ENCODE measurements around the gene UCN. TPM values are rescaled to one million over a fixed set of nuclear protein-coding genes. Genes with fewer than 3 reads are reported as not detected.
"Not testable (repeated sequence)": the region's sequence is repeated elsewhere in the genome, so short reads cannot be mapped to it uniquely, and the experiment has no call there.

UCN gene
- total RNA-seq, 1 donor from 2014 or later: 1.2 TPM

DNA sequence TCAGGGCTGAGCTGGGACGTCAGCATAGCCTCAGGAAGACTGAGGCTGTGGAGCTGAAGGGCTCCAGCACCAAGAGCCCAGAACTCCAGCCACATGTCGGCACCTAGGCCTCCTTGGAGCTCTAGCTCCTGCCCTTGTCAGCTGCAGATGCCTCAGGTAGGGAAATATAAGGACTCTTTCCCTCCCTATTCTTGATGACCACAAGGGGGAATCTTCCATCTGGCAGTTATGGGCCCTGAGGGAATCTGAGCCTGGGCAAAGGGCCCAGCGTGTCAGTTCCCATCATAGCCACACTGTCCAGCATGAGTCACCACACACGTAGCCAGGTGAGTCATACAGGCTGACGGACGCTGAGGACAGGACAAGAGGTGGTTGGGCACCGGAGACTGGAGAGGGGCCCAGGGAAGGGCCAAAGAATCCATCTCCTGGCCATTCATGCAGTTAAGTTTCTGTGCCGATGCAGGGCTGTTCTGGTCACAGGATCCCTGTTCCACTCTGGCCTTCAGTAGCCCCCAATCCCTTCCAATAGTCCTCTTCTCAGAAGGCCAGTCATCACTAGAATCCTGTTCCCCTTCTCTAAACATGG, 12.8 kb upstream of the UCN start:
- Mint-ChIP-seq H3K9me3 (ENCODE audit: low read depth) (no peaks in the 10 kb centered on the region), H3K27me3 (ENCODE audit: low read depth) (no peaks in the 10 kb centered on the region), H3K4me3 (ENCODE audit: unreplicated experiment) (no peak overlapping the region), H3K36me3 (ENCODE audit: low read depth) (peaks cover 2% of the 10 kb centered on the region), H3K27ac (ENCODE audit: unreplicated experiment) (peak overlapping the region; percentile 93), H3K4me1 (ENCODE audit: low read depth) (peaks cover 33% of the 10 kb centered on the region)
- TF ChIP-seq, protein P1, sequence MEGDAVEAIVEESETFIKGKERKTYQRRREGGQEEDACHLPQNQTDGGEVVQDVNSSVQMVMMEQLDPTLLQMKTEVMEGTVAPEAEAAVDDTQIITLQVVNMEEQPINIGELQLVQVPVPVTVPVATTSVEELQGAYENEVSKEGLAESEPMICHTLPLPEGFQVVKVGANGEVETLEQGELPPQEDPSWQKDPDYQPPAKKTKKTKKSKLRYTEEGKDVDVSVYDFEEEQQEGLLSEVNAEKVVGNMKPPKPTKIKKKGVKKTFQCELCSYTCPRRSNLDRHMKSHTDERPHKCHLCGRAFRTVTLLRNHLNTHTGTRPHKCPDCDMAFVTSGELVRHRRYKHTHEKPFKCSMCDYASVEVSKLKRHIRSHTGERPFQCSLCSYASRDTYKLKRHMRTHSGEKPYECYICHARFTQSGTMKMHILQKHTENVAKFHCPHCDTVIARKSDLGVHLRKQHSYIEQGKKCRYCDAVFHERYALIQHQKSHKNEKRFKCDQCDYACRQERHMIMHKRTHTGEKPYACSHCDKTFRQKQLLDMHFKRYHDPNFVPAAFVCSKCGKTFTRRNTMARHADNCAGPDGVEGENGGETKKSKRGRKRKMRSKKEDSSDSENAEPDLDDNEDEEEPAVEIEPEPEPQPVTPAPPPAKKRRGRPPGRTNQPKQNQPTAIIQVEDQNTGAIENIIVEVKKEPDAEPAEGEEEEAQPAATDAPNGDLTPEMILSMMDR (IDR thresholded peaks at IDR 0.05): peak; percentile 76
- no peak for DNase-seq (ENCODE audit: low spot score)

DNA sequence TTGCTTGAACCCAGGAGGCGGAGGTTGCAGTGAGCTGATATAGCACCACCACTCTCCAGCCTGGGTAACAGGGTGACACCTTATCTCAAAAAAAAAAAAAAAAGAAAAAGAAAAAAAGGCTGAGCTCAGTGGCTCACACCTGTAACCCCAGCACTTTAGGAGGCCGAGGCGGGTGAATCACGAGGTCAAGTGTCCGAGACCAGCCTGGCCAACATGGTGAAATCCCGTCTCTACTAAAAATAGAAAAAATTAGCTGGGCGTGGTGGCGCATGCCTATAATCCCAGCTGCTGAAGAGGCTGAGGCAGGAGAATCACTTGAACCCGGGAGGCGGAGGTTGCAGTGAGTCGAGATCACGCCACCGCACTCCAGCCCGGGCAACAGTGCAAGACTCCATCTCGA, 11.6 kb upstream of the UCN start:
- not testable (repeated sequence) for H3K4me3 Mint-ChIP-seq (ENCODE audit: unreplicated experiment); DNase-seq (ENCODE audit: low spot score); H3K27ac Mint-ChIP-seq (ENCODE audit: unreplicated experiment); H3K36me3 Mint-ChIP-seq (ENCODE audit: low read depth); H3K27me3 Mint-ChIP-seq (ENCODE audit: low read depth); H3K9me3 Mint-ChIP-seq (ENCODE audit: low read depth)
- H3K4me1 Mint-ChIP-seq (ENCODE audit: low read depth): peaks cover 33% of the 10 kb centered on the region

DNA sequence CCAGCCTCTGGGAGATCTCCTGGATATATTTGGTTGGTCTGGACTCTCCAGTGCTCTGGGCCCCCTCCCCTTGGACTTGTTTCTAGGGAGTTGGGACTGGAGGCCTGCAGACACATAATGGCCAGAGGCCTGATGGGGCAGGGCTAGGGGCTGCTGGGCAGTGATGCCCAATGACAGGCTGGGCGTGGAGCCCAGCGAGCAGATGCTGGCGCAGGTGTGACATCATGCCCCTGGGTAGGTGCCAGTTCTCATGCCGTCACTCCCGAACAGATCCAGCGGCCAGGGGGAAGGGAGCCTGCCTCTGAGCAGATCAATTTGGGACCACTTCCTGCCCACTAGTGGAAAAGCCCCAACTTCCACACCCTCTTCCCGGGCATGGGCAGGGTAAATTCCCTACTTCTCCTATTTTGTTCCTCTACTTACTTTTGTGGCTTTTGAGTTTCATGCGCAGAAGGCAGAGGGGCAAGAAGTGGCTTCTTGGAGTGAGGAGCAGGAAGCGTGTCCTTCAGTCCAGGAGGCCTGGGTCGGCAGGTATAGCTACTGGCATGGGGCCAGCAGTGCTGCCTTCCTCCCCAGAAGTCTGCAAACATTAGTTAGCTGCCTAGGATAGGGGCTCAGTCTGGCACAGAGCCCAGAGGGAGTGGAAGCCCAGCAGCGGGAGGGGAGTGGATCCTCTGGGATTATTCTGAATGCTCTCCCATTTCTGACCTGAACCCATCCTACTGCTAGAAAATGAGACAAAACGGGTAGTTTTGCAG, 8.6 kb upstream of the UCN start:
- peaks cover 15% of the 10 kb centered on the region for H3K4me1 Mint-ChIP-seq (ENCODE audit: low read depth)
- no peaks in the 10 kb centered on the region for H3K9me3 Mint-ChIP-seq (ENCODE audit: low read depth)
- no peak overlapping the region for H3K4me3 Mint-ChIP-seq (ENCODE audit: unreplicated experiment)
- no peaks in the 10 kb centered on the region for H3K27me3 Mint-ChIP-seq (ENCODE audit: low read depth)
- no peak overlapping the region for H3K27ac Mint-ChIP-seq (ENCODE audit: unreplicated experiment)
- TF ChIP-seq, protein P1 (IDR thresholded peaks at IDR 0.05): no peak
- H3K36me3 Mint-ChIP-seq (ENCODE audit: low read depth): peaks cover 2% of the 10 kb centered on the region
- no peak for DNase-seq (ENCODE audit: low spot score)

DNA sequence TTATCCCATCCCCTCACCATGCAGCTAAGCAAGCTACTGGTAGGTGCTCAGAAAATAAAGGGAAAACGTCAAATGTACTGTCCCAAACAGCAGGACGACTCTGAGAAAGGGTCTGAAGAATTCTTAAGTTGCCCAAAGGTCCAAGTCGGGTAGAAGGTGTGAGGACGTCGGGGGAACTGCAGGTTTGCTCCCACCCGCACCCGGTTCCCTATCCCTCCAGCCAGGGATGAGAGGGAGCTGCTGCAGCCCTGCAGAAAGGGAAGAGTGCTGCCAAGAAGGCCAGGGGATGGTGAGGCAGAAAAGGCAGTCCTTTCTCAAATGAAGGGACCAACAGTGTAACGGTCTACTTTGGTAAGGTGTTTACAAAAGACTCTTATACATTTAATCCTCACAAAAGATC, 6.9 kb upstream of the UCN start:
- no peak for DNase-seq (ENCODE audit: low spot score)
- TF ChIP-seq, protein P1 (IDR thresholded peaks at IDR 0.05): no peak
- Mint-ChIP-seq H3K27me3 (ENCODE audit: low read depth) (no peaks in the 10 kb centered on the region), H3K4me1 (ENCODE audit: low read depth) (no peaks in the 10 kb centered on the region), H3K27ac (ENCODE audit: unreplicated experiment) (no peak overlapping the region), H3K9me3 (ENCODE audit: low read depth) (no peaks in the 10 kb centered on the region), H3K4me3 (ENCODE audit: unreplicated experiment) (no peak overlapping the region), H3K36me3 (ENCODE audit: low read depth) (peaks cover 10% of the 10 kb centered on the region)

DNA sequence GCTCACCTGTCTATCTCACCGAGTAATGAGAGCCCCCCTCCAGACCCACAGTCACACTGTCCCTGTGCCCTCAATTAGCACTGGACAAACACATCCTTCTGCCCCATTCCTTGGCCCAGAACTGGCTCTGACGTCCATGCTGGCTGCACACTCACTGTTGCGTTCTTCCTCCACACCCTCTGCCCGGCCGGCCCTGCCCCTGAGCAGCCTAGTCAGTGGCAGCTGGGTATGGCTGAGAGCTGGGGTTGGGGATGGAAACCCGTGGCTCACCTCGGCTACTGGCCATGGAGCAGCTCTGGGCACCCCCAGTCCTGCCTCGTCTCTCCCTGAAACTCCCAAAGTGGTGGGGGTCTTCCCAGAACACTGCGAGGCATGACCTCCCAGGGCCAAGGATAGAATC, 6.5 kb upstream of the UCN start:
- Mint-ChIP-seq H3K4me3 (ENCODE audit: unreplicated experiment) (no peak overlapping the region), H3K9me3 (ENCODE audit: low read depth) (no peaks in the 10 kb centered on the region), H3K4me1 (ENCODE audit: low read depth) (no peaks in the 10 kb centered on the region), H3K36me3 (ENCODE audit: low read depth) (peaks cover 12% of the 10 kb centered on the region), H3K27me3 (ENCODE audit: low read depth) (no peaks in the 10 kb centered on the region), H3K27ac (ENCODE audit: unreplicated experiment) (no peak overlapping the region)
- no peak for DNase-seq (ENCODE audit: low spot score)
- TF ChIP-seq, protein P1 (IDR thresholded peaks at IDR 0.05): no peak

All from chondrocyte (in vitro differentiated cells).